ENCODE results near the gene OLIG3. TPM values are rescaled to one million over a fixed set of nuclear protein-coding genes. Genes with fewer than 3 reads are reported as not detected.

The OLIG3 gene
- total RNA-seq, 4 donors from 2014 or later, result not detected

DNA sequence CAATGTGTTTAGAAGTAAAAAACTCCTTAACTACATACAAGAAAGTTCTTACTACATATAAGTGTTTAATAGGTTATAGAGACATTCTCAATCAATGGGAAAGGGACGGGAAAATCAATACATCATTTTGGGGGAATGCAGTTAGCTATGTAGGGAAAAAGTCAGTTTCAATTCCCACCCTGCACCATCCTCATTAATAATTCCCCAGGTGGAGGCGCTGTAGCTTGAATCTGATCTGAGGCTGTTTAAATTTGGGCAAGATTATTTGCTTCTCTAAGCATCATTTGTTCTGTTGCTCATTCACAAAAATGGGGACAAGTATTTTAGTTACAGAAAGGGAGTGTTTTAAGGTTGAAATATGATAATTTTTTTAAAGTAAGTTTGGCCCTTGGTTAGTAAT is 19.1 kb downstream of the OLIG3 start:
- no peaks in the 10 kb centered on the region for H3K4me1 ChIP-seq
- H3K36me3 ChIP-seq, result no peaks in the 10 kb centered on the region
- H3K27me3 ChIP-seq, result peaks cover 7% of the 10 kb centered on the region
- H3K4me3 ChIP-seq (replicated peaks in 1 of 3), result no peak overlapping the region
- WGBS, 2 donors, result 50 to 51% methylated on average over 2 of the region's 2 CpGs
- H3K27ac ChIP-seq, result no peak overlapping the region
- no peak for DNase-seq
- no peaks in the 10 kb centered on the region for H3K9me3 ChIP-seq
- TF ChIP-seq CTCF (IDR thresholded peaks at IDR 0.05) (no peak), POLR2A (IDR thresholded peaks at IDR 0.05) (no peak)
- intact Hi-C loops (cut with DNase I), result no loop called here

DNA sequence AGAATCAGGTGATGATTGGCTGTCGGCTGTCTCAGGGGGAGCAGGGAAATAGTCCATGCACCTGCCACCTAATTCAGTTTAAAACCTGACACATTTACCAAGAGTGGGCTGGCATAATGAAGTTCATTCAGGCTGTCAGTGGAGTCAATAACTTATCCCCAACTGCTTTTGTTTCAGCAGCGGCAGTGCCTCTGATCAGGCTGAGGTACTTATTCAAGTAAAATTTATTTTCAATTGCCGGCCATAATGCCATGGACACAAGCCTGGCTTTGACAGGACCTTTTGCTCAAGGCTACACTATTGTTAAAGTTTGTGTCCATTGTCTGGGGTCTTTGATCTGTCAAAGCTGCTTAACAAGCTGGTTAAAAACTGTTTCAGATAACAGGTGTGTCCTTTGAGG is 20.6 kb downstream of the OLIG3 start:
- TF ChIP-seq POLR2A (IDR thresholded peaks at IDR 0.05) (no peak), CTCF (IDR thresholded peaks at IDR 0.05) (no peak)
- H3K27ac ChIP-seq, result no peak overlapping the region
- no peaks in the 10 kb centered on the region for H3K36me3 ChIP-seq
- 75 to 90% methylated on average over 3 of the region's 3 CpGs for WGBS, 2 donors
- DNase-seq, result no peak
- H3K4me1 ChIP-seq, result no peaks in the 10 kb centered on the region
- intact Hi-C loops (cut with DNase I), result no loop called here
- H3K27me3 ChIP-seq, result peaks cover 7% of the 10 kb centered on the region
- no peaks in the 10 kb centered on the region for H3K9me3 ChIP-seq
- no peak overlapping the region for H3K4me3 ChIP-seq (replicated peaks in 1 of 3)

DNA sequence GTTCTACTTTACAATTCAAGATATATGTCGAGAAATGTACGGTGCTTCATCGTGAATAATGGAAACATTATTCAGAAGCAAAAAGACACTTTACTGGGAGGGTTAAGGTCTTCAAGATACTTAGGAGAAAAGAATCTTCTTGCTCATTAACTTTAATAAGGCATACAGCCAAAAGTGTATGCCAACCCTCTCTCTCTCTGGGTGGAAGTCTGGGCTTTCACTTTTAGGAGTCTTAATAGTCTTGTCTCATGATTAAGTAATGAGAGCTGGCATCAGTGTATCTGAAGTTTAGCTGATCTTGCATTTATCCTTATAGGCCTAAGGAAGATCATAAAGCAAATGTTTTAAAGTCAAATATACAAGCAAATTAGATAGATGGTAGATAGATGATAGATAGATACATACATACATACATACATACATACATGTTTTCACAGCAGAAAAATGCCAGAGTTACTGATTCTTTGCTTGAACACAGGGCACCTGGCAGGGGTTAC is 21.5 kb downstream of the OLIG3 start:
- no peaks in the 10 kb centered on the region for H3K36me3 ChIP-seq
- TF ChIP-seq POLR2A (IDR thresholded peaks at IDR 0.05) (no peak), CTCF (IDR thresholded peaks at IDR 0.05) (no peak)
- intact Hi-C loops (cut with DNase I), result no loop called here
- no peak overlapping the region for H3K4me3 ChIP-seq (replicated peaks in 1 of 3)
- peaks cover 7% of the 10 kb centered on the region for H3K27me3 ChIP-seq
- 94 to 98% methylated on average over 3 of the region's 3 CpGs for WGBS, 2 donors
- H3K4me1 ChIP-seq, result no peaks in the 10 kb centered on the region
- no peak for DNase-seq
- H3K27ac ChIP-seq, result no peak overlapping the region
- no peaks in the 10 kb centered on the region for H3K9me3 ChIP-seq

DNA sequence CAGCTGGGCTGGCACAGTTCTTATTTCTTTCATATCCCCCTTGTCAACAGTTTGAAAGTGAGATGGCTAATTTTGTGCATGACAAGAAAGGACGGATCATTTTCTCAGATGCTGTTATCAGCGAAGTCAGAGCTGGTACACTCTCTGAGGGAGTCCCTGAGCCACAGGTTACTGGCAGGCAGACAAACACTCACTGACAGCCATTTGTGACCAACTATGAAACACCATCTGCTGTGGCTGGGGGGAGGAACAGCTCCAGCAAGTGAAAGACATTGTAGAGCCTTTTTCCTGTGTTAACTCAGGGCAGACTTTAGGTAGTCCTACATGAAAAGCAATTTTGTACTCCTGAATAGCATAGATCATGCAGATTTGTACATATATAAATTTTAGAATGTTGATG is 22.2 kb downstream of the OLIG3 start:
- intact Hi-C loops (cut with DNase I), result no loop called here
- no peaks in the 10 kb centered on the region for H3K4me1 ChIP-seq
- no peak for TF ChIP-seq CTCF (IDR thresholded peaks at IDR 0.05)
- TF ChIP-seq POLR2A (IDR thresholded peaks at IDR 0.05), result no peak
- 88 to 100% methylated on average over 2 of the region's 2 CpGs for WGBS, 2 donors
- DNase-seq, result no peak
- no peak overlapping the region for H3K4me3 ChIP-seq (replicated peaks in 1 of 3)
- H3K9me3 ChIP-seq, result no peaks in the 10 kb centered on the region
- H3K36me3 ChIP-seq, result no peaks in the 10 kb centered on the region
- peaks cover 7% of the 10 kb centered on the region for H3K27me3 ChIP-seq
- H3K27ac ChIP-seq, result no peak overlapping the region

DNA sequence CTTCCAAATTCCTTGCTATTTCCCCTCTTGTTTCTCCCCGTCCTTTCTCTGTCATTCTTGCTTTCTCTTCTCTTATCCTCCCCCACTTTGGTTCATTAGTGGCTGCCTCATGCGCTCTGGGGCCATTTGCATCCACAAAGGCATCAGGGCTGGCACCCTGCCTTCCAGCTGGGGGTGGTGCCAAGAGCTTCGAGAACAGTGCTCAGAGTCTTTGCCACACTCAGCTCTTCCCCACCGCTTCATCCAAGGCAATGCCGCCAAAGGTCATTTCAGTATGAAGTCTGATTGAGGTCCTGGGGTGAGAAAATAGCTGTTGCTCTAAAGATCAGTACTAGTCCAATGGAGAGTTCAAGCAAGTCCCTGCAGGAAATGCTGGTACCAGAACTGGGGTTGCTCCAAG is 22.7 kb downstream of the OLIG3 start:
- no peak for DNase-seq
- no peak for TF ChIP-seq CTCF (IDR thresholded peaks at IDR 0.05)
- no peak overlapping the region for H3K4me3 ChIP-seq (replicated peaks in 1 of 3)
- no peak overlapping the region for H3K27ac ChIP-seq
- peaks cover 7% of the 10 kb centered on the region for H3K27me3 ChIP-seq
- no peaks in the 10 kb centered on the region for H3K4me1 ChIP-seq
- no peaks in the 10 kb centered on the region for H3K36me3 ChIP-seq
- 76 to 82% methylated on average over 5 of the region's 5 CpGs for WGBS, 2 donors
- intact Hi-C loops (cut with DNase I), result no loop called here
- no peaks in the 10 kb centered on the region for H3K9me3 ChIP-seq
